ENCODE data around the gene VAT1L. TPM values are rescaled to one million over a fixed set of nuclear protein-coding genes. Genes with fewer than 3 reads are reported as not detected.

Gene VAT1L
- total RNA-seq, 1 donor from 2014 or later: 0.32 TPM

DNA sequence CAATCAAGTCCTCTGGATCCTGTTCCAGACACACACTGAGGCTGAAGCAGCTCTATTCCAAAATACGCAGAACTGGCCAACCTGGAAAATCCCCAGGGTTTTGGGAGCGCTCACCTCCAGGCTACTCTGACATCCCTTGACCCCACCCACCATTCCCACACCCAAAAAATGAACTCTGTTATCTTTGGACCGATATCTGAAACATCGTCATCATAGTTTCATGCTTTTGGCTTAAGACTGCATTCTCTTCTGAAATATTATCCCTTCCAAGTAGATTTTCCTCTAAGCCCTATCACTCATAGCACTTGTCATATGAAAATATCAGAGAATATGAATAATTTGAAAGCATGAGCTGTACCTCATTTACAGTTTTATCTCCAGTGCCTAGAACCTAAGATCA, 34.7 kb downstream of the VAT1L start:
- no peak for TF ChIP-seq CTCF (IDR thresholded peaks at IDR 0.05)
- Histone ChIP-seq H3K27ac (no peak overlapping the region), H3K9me3 (no peaks in the 10 kb centered on the region), H3K36me3 (no peaks in the 10 kb centered on the region), H3K4me1 (no peaks in the 10 kb centered on the region), H3K4me3 (no peak overlapping the region), H3K27me3 (no peaks in the 10 kb centered on the region)
- intact Hi-C loops (cut with DNase I): no loop called here
- DNase-seq (no peak), ATAC-seq (no peak)

DNA sequence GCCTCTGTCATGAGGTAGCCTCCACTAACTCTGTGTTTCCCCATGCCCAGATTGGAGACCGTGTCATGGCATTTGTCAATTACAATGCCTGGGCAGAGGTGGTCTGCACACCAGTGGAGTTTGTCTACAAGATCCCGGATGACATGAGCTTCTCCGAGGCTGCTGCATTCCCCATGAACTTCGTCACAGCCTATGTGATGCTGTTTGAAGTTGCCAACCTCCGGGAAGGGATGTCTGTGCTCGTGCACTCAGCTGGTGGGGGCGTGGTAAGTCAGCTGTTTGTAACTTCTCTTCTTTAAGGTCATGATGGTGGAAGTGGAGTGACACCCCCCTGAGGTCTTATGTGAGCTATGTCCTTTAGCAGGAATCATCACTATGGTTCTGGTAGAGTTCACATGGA, 36.8 kb downstream of the VAT1L start:
- no peaks in the 10 kb centered on the region for H3K9me3 ChIP-seq
- ATAC-seq: no peak
- intact Hi-C loops (cut with DNase I): no loop called here
- H3K36me3 ChIP-seq: no peaks in the 10 kb centered on the region
- H3K4me3 ChIP-seq: no peak overlapping the region
- no peak for DNase-seq
- no peaks in the 10 kb centered on the region for H3K4me1 ChIP-seq
- no peak for TF ChIP-seq CTCF (IDR thresholded peaks at IDR 0.05)
- no peak overlapping the region for H3K27ac ChIP-seq
- H3K27me3 ChIP-seq: no peaks in the 10 kb centered on the region

DNA sequence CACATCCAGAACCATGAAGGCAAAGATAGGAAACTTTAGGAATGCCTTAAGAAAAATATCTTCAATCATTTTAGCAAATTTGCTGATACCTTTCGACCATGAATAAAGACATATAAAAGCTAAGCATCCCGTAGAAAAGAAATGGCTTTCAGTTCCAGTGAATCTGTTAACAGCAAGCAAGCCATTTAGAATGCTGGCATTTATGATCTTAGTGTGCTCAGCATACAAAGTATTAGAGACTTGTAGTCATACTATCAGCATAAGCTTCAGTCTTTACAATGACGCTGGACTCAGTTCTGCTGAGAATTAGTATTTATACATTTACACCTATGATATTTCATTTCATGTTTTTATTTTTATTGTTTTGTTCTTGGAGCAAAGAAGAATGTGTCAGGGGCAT, 38.7 kb downstream of the VAT1L start:
- no peak for TF ChIP-seq CTCF (IDR thresholded peaks at IDR 0.05)
- no peak for DNase-seq
- ATAC-seq: no peak
- intact Hi-C loops (cut with DNase I): no loop called here
- no peaks in the 10 kb centered on the region for H3K4me1 ChIP-seq
- H3K27me3 ChIP-seq: no peaks in the 10 kb centered on the region
- H3K27ac ChIP-seq: no peak overlapping the region
- no peaks in the 10 kb centered on the region for H3K9me3 ChIP-seq
- H3K4me3 ChIP-seq: no peak overlapping the region
- no peaks in the 10 kb centered on the region for H3K36me3 ChIP-seq

DNA sequence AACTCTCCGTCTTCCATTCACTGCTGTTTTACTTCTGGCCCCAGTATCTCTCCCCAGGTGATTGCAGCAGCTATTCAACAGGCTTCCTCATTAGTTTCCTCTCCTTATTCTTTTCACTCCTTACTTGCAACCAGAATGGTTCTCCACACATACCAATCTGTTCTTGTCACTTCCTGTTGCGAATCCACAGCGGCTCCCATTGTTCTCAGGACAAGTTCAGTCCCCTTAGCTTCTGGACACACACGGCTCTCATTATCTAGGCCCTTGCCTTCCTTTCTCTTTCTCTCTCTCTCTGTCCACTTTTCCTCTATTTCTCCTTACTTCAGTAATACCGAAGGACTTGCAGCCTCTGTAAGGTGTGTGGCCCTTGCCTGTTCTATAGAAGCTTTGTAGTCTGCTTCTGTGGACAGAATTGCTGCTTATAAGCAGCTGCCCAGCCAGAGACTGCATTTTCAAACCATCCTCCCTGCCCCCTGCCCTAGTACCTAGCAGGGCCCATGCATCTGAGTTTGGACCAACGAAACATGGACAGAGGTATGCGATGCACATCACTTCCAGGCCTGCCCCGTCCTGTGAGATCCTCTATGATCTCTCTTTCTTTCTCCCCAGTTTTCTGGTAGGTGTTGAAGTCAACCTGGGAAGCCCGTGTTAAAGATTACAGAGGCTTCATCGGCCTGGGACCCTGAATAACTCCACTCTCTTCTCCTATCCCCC, 45.7 kb downstream of the VAT1L start:
- DNase-seq: no peak
- H3K36me3 ChIP-seq: no peaks in the 10 kb centered on the region
- intact Hi-C loops (cut with DNase I): no loop called here
- ATAC-seq: no peak
- H3K27me3 ChIP-seq: no peaks in the 10 kb centered on the region
- H3K4me3 ChIP-seq: no peak overlapping the region
- no peaks in the 10 kb centered on the region for H3K9me3 ChIP-seq
- H3K4me1 ChIP-seq: no peaks in the 10 kb centered on the region
- no peak for TF ChIP-seq CTCF (IDR thresholded peaks at IDR 0.05)
- H3K27ac ChIP-seq: no peak overlapping the region

- no peaks in the 10 kb centered on the region for H3K27me3 ChIP-seq
- no peaks in the 10 kb centered on the region for H3K4me1 ChIP-seq
- no peaks in the 10 kb centered on the region for H3K36me3 ChIP-seq
- intact Hi-C loops (cut with DNase I): no loop called here
- no peak overlapping the region for H3K4me3 ChIP-seq
- H3K9me3 ChIP-seq: no peaks in the 10 kb centered on the region
- H3K27ac ChIP-seq: no peak overlapping the region
- ATAC-seq: no peak
- no peak for TF ChIP-seq CTCF (IDR thresholded peaks at IDR 0.05)
- DNase-seq: no peak
These were observed 46.5 kb downstream of the VAT1L start for GRCh38 chr16:77834635-77835540.
